GM12864 (cell line): ENCODE data around the gene NUDT9.
"Not testable (repeated sequence)": the region's sequence is repeated elsewhere in the genome, so short reads cannot be mapped to it uniquely, and the experiment has no call there.

Source experiments
- DNase-seq: peaks from one replicate; pipeline ENCODE4 v3.0.0-alpha.2; 2011; ENCODE audit warnings: low read depth
- H3K4me3 ChIP-seq: 2 replicates; pipeline ENCODE4 v1.5.1; 2011; ENCODE audit warnings: mild to moderate bottlenecking, low read depth, low read length, control low read depth
- TF ChIP-seq, protein P1 (sequence below): IDR thresholded peaks from 2 replicates; pipeline ENCODE4 v1.5.1; 2011; ENCODE audit warnings: low read depth, mild to moderate bottlenecking, moderate library complexity, low read length, control low read depth, inconsistent platforms; ENCODE audit errors: missing control alignments

NUDT9 gene

DNA sequence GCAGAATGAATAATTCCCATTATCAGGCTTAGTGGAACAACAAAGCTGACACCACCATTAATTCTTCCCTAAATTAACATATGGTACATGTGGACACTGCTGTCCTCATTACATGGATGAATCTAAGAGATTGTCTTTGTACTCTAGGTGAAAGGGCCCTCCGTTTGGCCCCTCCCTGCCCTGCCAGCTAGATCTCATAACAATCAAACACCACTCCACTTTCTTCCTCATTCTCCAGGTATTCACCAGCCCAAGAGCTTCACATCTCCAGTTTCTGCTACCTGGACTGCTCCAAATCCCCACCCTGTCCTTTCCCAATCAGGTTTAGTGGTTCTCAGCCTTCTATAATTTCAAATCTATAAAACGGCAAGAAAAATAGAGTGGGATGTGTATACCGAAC, 35.1 kb upstream of the NUDT9 start:
- DNase-seq: no peak
- TF ChIP-seq, protein P1, sequence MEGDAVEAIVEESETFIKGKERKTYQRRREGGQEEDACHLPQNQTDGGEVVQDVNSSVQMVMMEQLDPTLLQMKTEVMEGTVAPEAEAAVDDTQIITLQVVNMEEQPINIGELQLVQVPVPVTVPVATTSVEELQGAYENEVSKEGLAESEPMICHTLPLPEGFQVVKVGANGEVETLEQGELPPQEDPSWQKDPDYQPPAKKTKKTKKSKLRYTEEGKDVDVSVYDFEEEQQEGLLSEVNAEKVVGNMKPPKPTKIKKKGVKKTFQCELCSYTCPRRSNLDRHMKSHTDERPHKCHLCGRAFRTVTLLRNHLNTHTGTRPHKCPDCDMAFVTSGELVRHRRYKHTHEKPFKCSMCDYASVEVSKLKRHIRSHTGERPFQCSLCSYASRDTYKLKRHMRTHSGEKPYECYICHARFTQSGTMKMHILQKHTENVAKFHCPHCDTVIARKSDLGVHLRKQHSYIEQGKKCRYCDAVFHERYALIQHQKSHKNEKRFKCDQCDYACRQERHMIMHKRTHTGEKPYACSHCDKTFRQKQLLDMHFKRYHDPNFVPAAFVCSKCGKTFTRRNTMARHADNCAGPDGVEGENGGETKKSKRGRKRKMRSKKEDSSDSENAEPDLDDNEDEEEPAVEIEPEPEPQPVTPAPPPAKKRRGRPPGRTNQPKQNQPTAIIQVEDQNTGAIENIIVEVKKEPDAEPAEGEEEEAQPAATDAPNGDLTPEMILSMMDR: no peak
- H3K4me3 ChIP-seq: no peak overlapping the region

DNA sequence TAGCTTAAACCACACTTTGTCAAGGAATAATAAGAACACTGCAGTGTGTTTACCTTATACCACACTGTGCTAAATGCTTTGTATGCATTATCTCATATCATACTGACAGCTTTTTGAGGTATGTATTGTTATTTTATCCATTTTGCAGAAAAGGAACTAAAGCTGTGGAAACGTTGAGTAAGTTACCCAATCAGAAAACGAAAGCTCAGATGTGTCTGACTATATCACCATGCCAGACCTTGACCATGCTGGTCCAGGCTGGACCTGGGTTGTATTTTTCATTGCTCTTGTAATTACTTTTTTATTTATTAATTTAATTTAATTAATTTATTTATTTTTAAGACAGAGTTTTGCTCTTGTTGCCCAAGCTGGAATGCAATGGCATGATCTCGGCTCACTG, 33.5 kb upstream of the NUDT9 start:
- H3K4me3 ChIP-seq: no peak overlapping the region; the same call in 1 of the 2 replicates
- TF ChIP-seq, protein P1: no peak
- no peak for DNase-seq

DNA sequence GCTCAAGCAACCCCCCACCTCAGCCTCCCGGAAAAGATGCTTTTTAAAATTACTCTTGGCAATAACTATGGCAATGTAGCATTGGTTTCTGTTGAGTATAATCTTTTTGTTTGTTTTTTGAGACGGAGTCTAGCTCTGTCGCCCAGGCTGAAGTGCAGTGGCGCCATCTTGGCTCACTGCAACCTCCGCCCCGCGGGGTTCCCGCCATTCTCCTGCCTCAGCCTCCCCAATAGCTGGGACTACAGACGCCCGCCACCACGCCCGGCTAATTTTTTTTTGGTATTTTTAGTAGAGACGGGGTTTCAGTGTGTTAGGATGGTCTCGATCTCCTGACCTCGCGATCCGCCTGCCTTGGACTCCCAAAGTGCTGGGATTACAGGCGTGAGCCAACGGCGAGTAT, 32.3 kb upstream of the NUDT9 start:
- not testable (repeated sequence) for DNase-seq
- H3K4me3 ChIP-seq: peak overlapping the region; percentile 57; the same call in 1 of the 2 replicates

DNA sequence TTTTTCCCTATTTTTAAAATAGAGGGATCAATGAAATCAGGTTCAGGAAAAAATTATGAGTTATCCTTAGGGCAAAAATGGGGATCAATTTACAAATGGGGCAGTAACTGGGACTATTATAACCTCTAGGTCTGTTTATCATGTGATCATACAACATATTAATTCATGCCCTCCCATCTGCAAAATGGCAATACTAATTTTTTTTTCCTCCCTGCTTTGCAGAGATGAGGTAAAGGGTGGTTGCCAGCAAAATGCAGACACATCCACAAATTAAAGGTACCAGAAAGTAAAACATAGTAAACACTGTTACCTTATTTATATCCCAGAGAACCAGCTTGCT, 31.9 kb upstream of the NUDT9 start:
- H3K4me3 ChIP-seq: peak overlapping the region; percentile 57
- no peak for DNase-seq
- TF ChIP-seq, protein P1: no peak

DNA sequence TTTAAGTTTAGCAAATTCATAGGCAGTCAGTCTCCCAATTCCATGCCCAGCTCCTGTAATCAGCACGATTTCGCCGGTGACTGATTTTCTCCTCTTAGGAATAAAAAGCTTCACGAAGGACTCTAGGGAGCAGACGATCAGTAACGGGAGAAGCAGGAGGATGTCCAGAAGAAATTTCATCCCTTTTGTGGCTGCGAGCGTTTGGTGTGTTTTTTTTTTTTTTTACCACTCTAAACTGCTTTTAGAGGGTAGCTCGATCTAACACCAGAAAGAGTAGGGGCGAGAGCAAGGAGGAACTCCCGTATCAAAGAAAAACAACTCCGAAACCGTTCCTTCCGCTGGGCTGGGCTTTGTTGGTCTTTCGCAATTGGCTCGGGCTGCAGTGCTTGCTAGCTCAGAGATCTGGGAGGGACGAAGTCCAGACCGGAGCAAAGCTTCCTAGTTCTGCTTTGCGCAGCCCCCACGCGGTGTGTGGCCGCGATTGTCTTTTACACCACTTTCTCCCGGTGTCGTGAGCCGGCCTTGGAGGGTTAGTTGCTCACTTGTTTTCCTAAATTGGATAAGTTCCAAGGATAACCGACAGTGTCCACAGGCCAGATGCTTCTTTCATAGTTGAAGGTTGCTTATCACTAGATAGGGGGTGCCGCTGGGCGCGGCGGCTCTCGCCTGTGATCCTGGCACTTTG, 31.3 kb upstream of the NUDT9 start, which contains the start of gene HSD17B11:
Gene HSD17B11, minus strand, starts transcription at position 298 of the 685 bp plus-strand sequence. Its CDS starts 118 bp downstream, at position 180.
- peak; percentile 82 for DNase-seq
- H3K4me3 ChIP-seq: peak within 1 kb of the TSS; percentile 57
- TF ChIP-seq, protein P1: peak; percentile 5

DNA sequence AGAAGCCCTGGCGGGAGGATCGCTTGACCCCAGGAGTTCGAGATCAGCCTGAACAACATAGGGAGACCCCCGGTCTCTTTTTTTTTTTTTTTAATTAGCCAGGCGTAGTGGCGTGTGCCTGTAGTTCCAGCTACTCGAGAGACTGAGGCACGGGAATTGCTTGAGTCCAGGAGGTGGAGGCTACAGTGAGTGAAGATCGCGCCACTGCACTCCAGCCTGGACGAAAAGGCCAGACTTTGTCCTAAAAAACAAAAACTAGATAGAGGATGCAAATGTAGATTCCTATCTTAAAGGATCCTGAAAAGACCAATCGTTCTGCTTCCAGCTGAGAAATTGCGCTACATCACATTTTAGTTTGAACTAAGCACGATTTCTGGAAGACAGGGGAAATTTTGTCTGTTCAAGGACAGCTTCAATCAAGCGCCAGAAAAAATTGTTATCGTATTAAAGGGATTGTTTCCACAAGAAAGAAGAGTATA, 30.8 kb upstream of the NUDT9 start:
- DNase-seq: no peak
- TF ChIP-seq, protein P1: no peak
- H3K4me3 ChIP-seq: peak overlapping the region; percentile 57

DNA sequence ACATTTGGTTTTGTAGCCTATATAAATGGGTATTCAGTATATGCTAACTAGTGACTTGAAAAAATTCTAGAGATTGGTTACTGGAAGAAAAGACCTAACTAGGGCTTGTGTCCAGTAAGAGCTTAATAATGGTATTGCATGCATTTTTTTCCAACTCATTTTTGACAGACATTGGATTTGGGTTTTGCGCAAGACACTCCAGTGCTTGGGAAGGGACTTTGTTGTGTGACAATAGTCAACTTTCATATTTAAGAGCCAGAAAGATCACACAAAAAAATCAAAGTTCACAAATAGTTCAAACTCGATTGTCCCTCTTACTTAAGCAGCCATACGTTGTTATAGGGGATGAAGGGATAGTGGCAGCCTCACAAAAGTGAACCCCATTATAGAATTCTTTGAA, 30.2 kb upstream of the NUDT9 start:
- DNase-seq: no peak
- TF ChIP-seq, protein P1: no peak
- H3K4me3 ChIP-seq: no peak overlapping the region

DNA sequence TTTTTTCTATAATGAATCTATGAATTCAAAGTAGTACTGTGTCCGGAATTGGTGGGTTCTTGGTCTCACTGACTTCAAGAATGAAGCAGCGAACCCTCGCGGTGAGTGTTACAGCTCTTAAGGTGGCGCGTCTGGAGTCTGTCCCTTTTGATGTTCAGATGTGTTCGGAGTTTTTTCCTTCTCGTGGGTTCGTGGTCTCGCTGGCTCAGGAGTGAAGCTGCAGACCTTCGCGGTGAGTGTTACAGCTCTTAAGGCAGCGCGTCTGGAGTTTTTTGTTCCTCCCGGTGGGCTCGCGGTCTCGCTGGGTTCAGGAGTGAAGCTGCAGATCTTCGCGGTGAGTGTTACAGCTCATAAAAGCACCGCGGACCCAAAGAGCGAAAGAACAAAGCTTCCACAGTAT, 27.3 kb upstream of the NUDT9 start:
- DNase-seq: not testable (repeated sequence)

DNA sequence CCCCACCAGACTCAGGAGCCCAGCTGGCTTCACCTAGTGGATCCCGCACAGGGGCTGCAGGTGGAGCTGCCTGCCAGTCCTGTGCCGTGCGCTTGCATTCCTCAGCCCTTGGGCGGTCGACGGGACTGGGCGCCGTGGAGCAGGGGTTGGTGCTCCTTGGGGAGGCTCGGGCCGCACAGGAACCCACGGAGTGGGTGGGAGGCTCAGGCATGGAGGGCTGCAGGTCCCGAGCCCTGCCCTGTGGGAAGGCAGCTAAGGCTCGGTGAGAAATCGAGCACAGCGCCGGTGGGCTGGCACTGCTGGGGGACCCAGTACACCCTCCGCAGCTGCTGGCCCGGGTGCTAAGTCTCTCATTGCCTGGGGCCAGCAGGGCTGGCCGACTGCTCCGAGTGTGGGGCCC, 26.5 kb upstream of the NUDT9 start:
- H3K4me3 ChIP-seq, DNase-seq: not testable (repeated sequence)

More for the DNA sequence above, 27.3 kb upstream of the NUDT9 start:
- not testable (repeated sequence) for H3K4me3 ChIP-seq
